HG02798 (cell line): ENCODE results near the gene VPS13A.
"Not testable (repeated sequence)": the region's sequence is repeated elsewhere in the genome, so short reads cannot be mapped to it uniquely, and the experiment has no call there.

ENCODE experiments used
- ATAC-seq: cut with Tn5 transposase; IDR thresholded peaks from one replicate; pipeline ENCODE4 v1.9.1; 2021; ENCODE audit warnings: mild to moderate bottlenecking; ENCODE audit not compliant: unreplicated experiment, poor library complexity

VPS13A gene

GRCh38 chr9:77291714-77292113 lies 114.4 kb downstream of the VPS13A start:
- no peak for ATAC-seq

GRCh38 chr9:77293949-77294348 lies 116.6 kb downstream of the VPS13A start:
- ATAC-seq, result no peak

GRCh38 chr9:77304543-77304942 lies 127.2 kb downstream of the VPS13A start:
- peak; percentile 63 for ATAC-seq

GRCh38 chr9:77305622-77306400 lies 128.5 kb downstream of the VPS13A start:
- ATAC-seq, result no peak

- no peak for ATAC-seq
These were observed 129.8 kb downstream of the VPS13A start for GRCh38 chr9:77307166-77307565.

GRCh38 chr9:77316058-77316457 lies 138.7 kb downstream of the VPS13A start:
- no peak for ATAC-seq

GRCh38 chr9:77325058-77325457 lies 147.7 kb downstream of the VPS13A start:
- no peak for ATAC-seq

- ATAC-seq, result no peak
These were observed 150.8 kb downstream of the VPS13A start for GRCh38 chr9:77328102-77328501.

- ATAC-seq, result no peak
These were observed 192.7 kb downstream of the VPS13A start for GRCh38 chr9:77370064-77370463.

GRCh38 chr9:77374266-77374665 lies 196.9 kb downstream of the VPS13A start:
- ATAC-seq, result no peak

GRCh38 chr9:77375956-77376532 lies 198.7 kb downstream of the VPS13A start:
- ATAC-seq, result no peak

GRCh38 chr9:77384406-77384805 lies 207.1 kb downstream of the VPS13A start:
- no peak for ATAC-seq

GRCh38 chr9:77386187-77386586 lies 208.9 kb downstream of the VPS13A start:
- no peak for ATAC-seq

GRCh38 chr9:77391834-77392233 lies 214.5 kb downstream of the VPS13A start:
- ATAC-seq, result no peak

- ATAC-seq, result no peak
These were observed 215.0 kb downstream of the VPS13A start for GRCh38 chr9:77392328-77392727.

- not testable (repeated sequence) for ATAC-seq
These were observed 221.2 kb downstream of the VPS13A start for GRCh38 chr9:77398581-77398980.

- no peak for ATAC-seq
These were observed 222.6 kb downstream of the VPS13A start for GRCh38 chr9:77399964-77400363.

GRCh38 chr9:77402286-77402685 lies 225.0 kb downstream of the VPS13A start:
- no peak for ATAC-seq

- no peak for ATAC-seq
These were observed 225.9 kb downstream of the VPS13A start for GRCh38 chr9:77403239-77403638.

- not testable (repeated sequence) for ATAC-seq
These were observed 231.2 kb downstream of the VPS13A start for GRCh38 chr9:77408521-77408920.

- no peak for ATAC-seq
These were observed 240.2 kb downstream of the VPS13A start for GRCh38 chr9:77417566-77417965.

GRCh38 chr9:77418226-77418625 lies 240.9 kb downstream of the VPS13A start:
- no peak for ATAC-seq
